HG03097 (cell line): ENCODE measurements around the gene ROPN1L.
"Not testable (repeated sequence)": the region's sequence is repeated elsewhere in the genome, so short reads cannot be mapped to it uniquely, and the experiment has no call there.

Experiments
- ATAC-seq: cut with Tn5 transposase; IDR thresholded peaks from one replicate; pipeline ENCODE4 v1.9.1; 2021; ENCODE audit not compliant: unreplicated experiment, low FRiP score

The ROPN1L gene

GRCh38 chr5:10441083-10441991, at the start of gene ROPN1L:
ROPN1L (plus strand) TSS chr5:10441879; CDS start chr5:10442168, 289 bp downstream.
- ATAC-seq: peak; percentile 98

- not testable (repeated sequence) for ATAC-seq
Observed at GRCh38 chr5:10392567-10393328, 48.9 kb upstream of the ROPN1L start.

- no peak for ATAC-seq
Observed at GRCh38 chr5:10393491-10393890, 48.2 kb upstream of the ROPN1L start.

GRCh38 chr5:10396552-10396951, 45.1 kb upstream of the ROPN1L start:
- no peak for ATAC-seq

GRCh38 chr5:10399839-10400238, 41.8 kb upstream of the ROPN1L start:
- ATAC-seq: no peak

- ATAC-seq: no peak
Observed at GRCh38 chr5:10400411-10400810, 41.3 kb upstream of the ROPN1L start.

GRCh38 chr5:10400831-10401230, 40.8 kb upstream of the ROPN1L start:
- no peak for ATAC-seq

GRCh38 chr5:10401498-10401897, 40.2 kb upstream of the ROPN1L start:
- ATAC-seq: peak; percentile 88

- ATAC-seq: no peak
Observed at GRCh38 chr5:10403829-10404228, 37.9 kb upstream of the ROPN1L start.

- ATAC-seq: no peak
Observed at GRCh38 chr5:10406651-10407050, 35.0 kb upstream of the ROPN1L start.

GRCh38 chr5:10409504-10409903, 32.2 kb upstream of the ROPN1L start:
- ATAC-seq: no peak

- no peak for ATAC-seq
Observed at GRCh38 chr5:10410662-10411061, 31.0 kb upstream of the ROPN1L start.

- ATAC-seq: no peak
Observed at GRCh38 chr5:10411336-10411735, 30.3 kb upstream of the ROPN1L start.

GRCh38 chr5:10416868-10417267, 24.8 kb upstream of the ROPN1L start:
- no peak for ATAC-seq

GRCh38 chr5:10418654-10419345, 22.9 kb upstream of the ROPN1L start:
- peak; percentile 51 for ATAC-seq

GRCh38 chr5:10420468-10420867, 21.2 kb upstream of the ROPN1L start:
- no peak for ATAC-seq

- no peak for ATAC-seq
Observed at GRCh38 chr5:10420932-10421331, 20.7 kb upstream of the ROPN1L start.

- ATAC-seq: no peak
Observed at GRCh38 chr5:10421896-10422691, 19.6 kb upstream of the ROPN1L start.

- no peak for ATAC-seq
Observed at GRCh38 chr5:10423022-10423421, 18.7 kb upstream of the ROPN1L start.

- ATAC-seq: no peak
Observed at GRCh38 chr5:10424124-10424731, 17.5 kb upstream of the ROPN1L start.
